Measurements from ENCODE around the gene PIEZO2. TPM values are rescaled to one million over a fixed set of nuclear protein-coding genes. Genes with fewer than 3 reads are reported as not detected.
"Not testable (repeated sequence)": the region's sequence is repeated elsewhere in the genome, so short reads cannot be mapped to it uniquely, and the experiment has no call there.

Gene PIEZO2
- total and polyA plus RNA-seq, 2 donors (not counting 1 experiment from before 2014, with no cell fraction given) = not detected

- Mint-ChIP-seq H3K4me3 (no peak overlapping the region), H3K9me3 (ENCODE audit: insufficient read depth) (no peaks in the 10 kb centered on the region), H3K27me3 (no peaks in the 10 kb centered on the region), H3K4me1 (no peaks in the 10 kb centered on the region), H3K27ac (no peak overlapping the region)
- Histone ChIP-seq H2AFZ (ENCODE audit: insufficient read depth, low read depth, low read length, poor library complexity, severe bottlenecking) (no peak overlapping the region), H3K79me2 (ENCODE audit: control insufficient read depth, insufficient read depth, low read length) (no peaks in the 10 kb centered on the region), H3K9ac (ENCODE audit: low read length) (no peak overlapping the region), H3K9me3 (ENCODE audit: control extremely low read depth in 1 of 3, control insufficient read depth in 2 of 3, insufficient read depth in 1 of 3, low read length in 2 of 3) (no peaks in the 10 kb centered on the region), H3K4me1 (ENCODE audit: control insufficient read depth in 2 of 2, insufficient read depth in 2 of 2, low read length in 2 of 2) (no peaks in the 10 kb centered on the region), H3K4me3 (ENCODE audit: control extremely low read depth in 1 of 5, extremely low read depth in 1 of 5, insufficient read depth in 1 of 5, low read depth in 2 of 5, low read length in 4 of 5) (no peak overlapping the region), H3K36me3 (replicated peaks in 1 of 2; ENCODE audit: control extremely low read depth in 1 of 2, control insufficient read depth in 1 of 2, extremely low read depth in 1 of 2, insufficient read depth in 2 of 2, low read length in 1 of 2) (no peaks in the 10 kb centered on the region), H4K20me1 (ENCODE audit: control insufficient read depth, insufficient read depth, low read length, poor library complexity, severe bottlenecking) (no peaks in the 10 kb centered on the region), H3K4me2 (replicated peaks; ENCODE audit: low read depth, low read length, poor library complexity, severe bottlenecking) (no peak overlapping the region), H3K27me3 (replicated peaks in 1 of 4; ENCODE audit: control extremely low read depth in 1 of 4, control insufficient read depth in 3 of 4, insufficient read depth in 4 of 4, low read length in 3 of 4) (no peaks in the 10 kb centered on the region), H3K27ac (ENCODE audit: low read length in 2 of 2) (no peak overlapping the region)
- CTCF ChIA-PET = interaction anchor here (0.6 kb wide), 1 partner anchor 34 kb away, joined by 3 read pairs; no protein-coding TSS in a partner anchor
- no peak for ATAC-seq (ENCODE audit: low read depth)
- POLR2A ChIA-PET = no interaction called here
- no peak for TF ChIP-seq EZH2 (IDR thresholded peaks at IDR 0.05; ENCODE audit: borderline replicate concordance, insufficient read depth, low read depth, low read length, poor library complexity, severe bottlenecking)
- WGBS (ENCODE audit: insufficient coverage) = 29% methylated on average over 1 of the region's 1 CpG
- intact Hi-C loops (cut with micrococcal nuclease) = no loop called here
- no peak for DNase-seq
These were observed 225.8 kb downstream of the PIEZO2 start for GRCh38 chr18:10923551-10924070.

GRCh38 chr18:10923141-10923540 is 226.2 kb downstream of the PIEZO2 start:
- ChIA-PET CTCF (no interaction called here), POLR2A (no interaction called here)
- no peaks in the 10 kb centered on the region for H3K27me3 ChIP-seq (replicated peaks in 1 of 4; ENCODE audit: control extremely low read depth in 1 of 4, control insufficient read depth in 3 of 4, insufficient read depth in 4 of 4, low read length in 3 of 4)
- H2AFZ ChIP-seq (ENCODE audit: insufficient read depth, low read depth, low read length, poor library complexity, severe bottlenecking) = no peak overlapping the region
- TF ChIP-seq CTCF (IDR thresholded peaks at IDR 0.05) (no peak), EZH2 (IDR thresholded peaks at IDR 0.05; ENCODE audit: borderline replicate concordance, insufficient read depth, low read depth, low read length, poor library complexity, severe bottlenecking) (no peak)
- H3K27ac Mint-ChIP-seq = no peak overlapping the region
- ATAC-seq (ENCODE audit: low read depth) (no peak), DNase-seq (no peak)
- intact Hi-C loops (cut with micrococcal nuclease) = no loop called here
- no peaks in the 10 kb centered on the region for H3K4me1 Mint-ChIP-seq
- H3K4me1 ChIP-seq (ENCODE audit: control insufficient read depth in 2 of 2, insufficient read depth in 2 of 2, low read length in 2 of 2) = no peaks in the 10 kb centered on the region
- no peaks in the 10 kb centered on the region for H3K9me3 Mint-ChIP-seq (ENCODE audit: insufficient read depth)
- H3K79me2 ChIP-seq (ENCODE audit: control insufficient read depth, insufficient read depth, low read length) = no peaks in the 10 kb centered on the region
- no peak overlapping the region for H3K4me3 Mint-ChIP-seq
- H3K4me2 ChIP-seq (replicated peaks; ENCODE audit: low read depth, low read length, poor library complexity, severe bottlenecking) = no peak overlapping the region
- H4K20me1 ChIP-seq (ENCODE audit: control insufficient read depth, insufficient read depth, low read length, poor library complexity, severe bottlenecking) = no peaks in the 10 kb centered on the region
- WGBS (ENCODE audit: insufficient coverage) = 100% methylated on average over 1 of the region's 4 CpGs
- H3K27me3 Mint-ChIP-seq = no peaks in the 10 kb centered on the region
- no peaks in the 10 kb centered on the region for H3K36me3 ChIP-seq (replicated peaks in 1 of 2; ENCODE audit: control extremely low read depth in 1 of 2, control insufficient read depth in 1 of 2, extremely low read depth in 1 of 2, insufficient read depth in 2 of 2, low read length in 1 of 2)
- H3K4me3 ChIP-seq (ENCODE audit: control extremely low read depth in 1 of 5, extremely low read depth in 1 of 5, insufficient read depth in 1 of 5, low read depth in 2 of 5, low read length in 4 of 5) = no peak overlapping the region
- no peak overlapping the region for H3K27ac ChIP-seq (ENCODE audit: low read length in 2 of 2)
- no peak overlapping the region for H3K9ac ChIP-seq (ENCODE audit: low read length)
- no peaks in the 10 kb centered on the region for H3K9me3 ChIP-seq (ENCODE audit: control extremely low read depth in 1 of 3, control insufficient read depth in 2 of 3, insufficient read depth in 1 of 3, low read length in 2 of 3)

GRCh38 chr18:10922712-10923111 is 226.7 kb downstream of the PIEZO2 start:
- H3K4me1 ChIP-seq (ENCODE audit: control insufficient read depth in 2 of 2, insufficient read depth in 2 of 2, low read length in 2 of 2); H3K27me3 Mint-ChIP-seq; H3K36me3 ChIP-seq (replicated peaks in 1 of 2; ENCODE audit: control extremely low read depth in 1 of 2, control insufficient read depth in 1 of 2, extremely low read depth in 1 of 2, insufficient read depth in 2 of 2, low read length in 1 of 2); H3K79me2 ChIP-seq (ENCODE audit: control insufficient read depth, insufficient read depth, low read length); POLR2A ChIA-PET; H3K4me2 ChIP-seq (replicated peaks; ENCODE audit: low read depth, low read length, poor library complexity, severe bottlenecking); DNase-seq; H3K9ac ChIP-seq (ENCODE audit: low read length); H4K20me1 ChIP-seq (ENCODE audit: control insufficient read depth, insufficient read depth, low read length, poor library complexity, severe bottlenecking); H3K27me3 ChIP-seq (replicated peaks in 1 of 4; ENCODE audit: control extremely low read depth in 1 of 4, control insufficient read depth in 3 of 4, insufficient read depth in 4 of 4, low read length in 3 of 4); H3K9me3 ChIP-seq (ENCODE audit: control extremely low read depth in 1 of 3, control insufficient read depth in 2 of 3, insufficient read depth in 1 of 3, low read length in 2 of 3); H3K4me3 ChIP-seq (ENCODE audit: control extremely low read depth in 1 of 5, extremely low read depth in 1 of 5, insufficient read depth in 1 of 5, low read depth in 2 of 5, low read length in 4 of 5); H3K4me3 Mint-ChIP-seq; H3K27ac Mint-ChIP-seq; H3K9me3 Mint-ChIP-seq (ENCODE audit: insufficient read depth); H3K4me1 Mint-ChIP-seq; ATAC-seq (ENCODE audit: low read depth); CTCF ChIA-PET; intact Hi-C loops (cut with micrococcal nuclease); H2AFZ ChIP-seq (ENCODE audit: insufficient read depth, low read depth, low read length, poor library complexity, severe bottlenecking); H3K27ac ChIP-seq (ENCODE audit: low read length in 2 of 2): not testable (repeated sequence)
- no CpG with 5 or more reads among the region's 1 CpG for WGBS (ENCODE audit: insufficient coverage)

All from B cell (primary cell).